GM20000 (cell line): ENCODE results near the gene C3AR1.
"Not testable (repeated sequence)": the region's sequence is repeated elsewhere in the genome, so short reads cannot be mapped to it uniquely, and the experiment has no call there.

Experiments
- DNase-seq: peaks from one replicate; pipeline ENCODE4 v3.0.0; 2012; ENCODE audit warnings: low spot score
- TF ChIP-seq, protein P1 (sequence below): IDR thresholded peaks from 2 replicates; pipeline ENCODE4 v1.5.1; 2012; ENCODE audit warnings: mild to moderate bottlenecking, control low read depth; ENCODE audit errors: extremely low read depth, missing control alignments

Gene C3AR1

GRCh38 chr12:8065991-8066594 is at the start of gene C3AR1:
Gene C3AR1, minus strand, starts transcription at chr12:8066359. Its CDS starts 6,174 bp downstream, at chr12:8060185.
- peak; percentile 37 for DNase-seq
- TF ChIP-seq, protein P1, sequence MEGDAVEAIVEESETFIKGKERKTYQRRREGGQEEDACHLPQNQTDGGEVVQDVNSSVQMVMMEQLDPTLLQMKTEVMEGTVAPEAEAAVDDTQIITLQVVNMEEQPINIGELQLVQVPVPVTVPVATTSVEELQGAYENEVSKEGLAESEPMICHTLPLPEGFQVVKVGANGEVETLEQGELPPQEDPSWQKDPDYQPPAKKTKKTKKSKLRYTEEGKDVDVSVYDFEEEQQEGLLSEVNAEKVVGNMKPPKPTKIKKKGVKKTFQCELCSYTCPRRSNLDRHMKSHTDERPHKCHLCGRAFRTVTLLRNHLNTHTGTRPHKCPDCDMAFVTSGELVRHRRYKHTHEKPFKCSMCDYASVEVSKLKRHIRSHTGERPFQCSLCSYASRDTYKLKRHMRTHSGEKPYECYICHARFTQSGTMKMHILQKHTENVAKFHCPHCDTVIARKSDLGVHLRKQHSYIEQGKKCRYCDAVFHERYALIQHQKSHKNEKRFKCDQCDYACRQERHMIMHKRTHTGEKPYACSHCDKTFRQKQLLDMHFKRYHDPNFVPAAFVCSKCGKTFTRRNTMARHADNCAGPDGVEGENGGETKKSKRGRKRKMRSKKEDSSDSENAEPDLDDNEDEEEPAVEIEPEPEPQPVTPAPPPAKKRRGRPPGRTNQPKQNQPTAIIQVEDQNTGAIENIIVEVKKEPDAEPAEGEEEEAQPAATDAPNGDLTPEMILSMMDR = no peak

DNA sequence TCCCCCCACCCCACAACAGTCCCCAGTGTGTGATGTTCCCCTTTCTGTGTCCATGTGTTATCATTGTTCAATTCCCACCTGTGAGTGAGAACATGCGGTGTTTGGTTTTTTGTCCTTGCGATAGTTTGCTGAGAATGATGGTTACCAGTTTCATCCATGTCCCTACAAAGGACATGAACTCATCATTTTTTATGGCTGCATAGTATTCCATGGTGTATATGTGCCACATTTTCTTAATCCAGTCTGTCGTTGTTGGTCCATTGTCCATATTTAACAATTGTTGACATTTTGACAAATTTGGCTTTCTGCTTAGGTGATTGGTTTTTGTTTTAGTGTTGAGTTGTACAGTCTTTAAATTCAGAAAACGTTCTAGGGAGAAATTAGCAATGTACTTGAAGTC is 47.0 kb upstream of the C3AR1 start:
- DNase-seq = not testable (repeated sequence)

GRCh38 chr12:8108808-8109398 is 42.7 kb upstream of the C3AR1 start:
- TF ChIP-seq, protein P1 = peak; percentile 94
- peak; percentile 69 for DNase-seq

DNA sequence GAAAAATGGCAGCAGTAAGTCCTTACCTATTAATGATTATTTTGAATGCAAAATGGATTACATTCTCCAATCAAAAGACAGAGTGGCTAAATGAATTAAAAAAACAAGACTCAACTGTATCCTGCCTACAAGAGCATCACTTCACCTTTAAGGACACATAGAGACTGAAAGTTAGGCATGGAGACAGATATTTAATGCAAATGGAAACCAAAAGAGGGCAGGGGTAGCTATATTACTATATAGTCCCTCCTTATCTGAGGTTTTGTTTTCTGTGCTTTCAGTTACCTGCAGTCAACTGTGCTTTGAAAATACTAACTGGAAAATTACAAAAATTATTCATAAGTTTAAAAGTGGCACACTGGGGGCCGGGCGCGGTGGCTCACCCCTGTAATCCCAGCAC is 33.1 kb upstream of the C3AR1 start:
- no peak for DNase-seq
- TF ChIP-seq, protein P1 = no peak

- TF ChIP-seq, protein P1 = no peak
- no peak for DNase-seq
Observed at GRCh38 chr12:8096281-8096915, 30.2 kb upstream of the C3AR1 start.

- DNase-seq = no peak
- TF ChIP-seq, protein P1 = no peak
Observed at GRCh38 chr12:8093291-8093690, 27.1 kb upstream of the C3AR1 start.

- DNase-seq = no peak
- TF ChIP-seq, protein P1 = no peak
Observed at GRCh38 chr12:8089716-8090115, 23.6 kb upstream of the C3AR1 start.

- not testable (repeated sequence) for DNase-seq
Observed at GRCh38 chr12:8089277-8089676, 23.1 kb upstream of the C3AR1 start.
